ENCODE measurements around the gene WNK2. TPM values are rescaled to one million over a fixed set of nuclear protein-coding genes. Genes with fewer than 3 reads are reported as not detected.

WNK2 gene
- total RNA-seq, 1 donor from 2014 or later, result 37.2 TPM

DNA sequence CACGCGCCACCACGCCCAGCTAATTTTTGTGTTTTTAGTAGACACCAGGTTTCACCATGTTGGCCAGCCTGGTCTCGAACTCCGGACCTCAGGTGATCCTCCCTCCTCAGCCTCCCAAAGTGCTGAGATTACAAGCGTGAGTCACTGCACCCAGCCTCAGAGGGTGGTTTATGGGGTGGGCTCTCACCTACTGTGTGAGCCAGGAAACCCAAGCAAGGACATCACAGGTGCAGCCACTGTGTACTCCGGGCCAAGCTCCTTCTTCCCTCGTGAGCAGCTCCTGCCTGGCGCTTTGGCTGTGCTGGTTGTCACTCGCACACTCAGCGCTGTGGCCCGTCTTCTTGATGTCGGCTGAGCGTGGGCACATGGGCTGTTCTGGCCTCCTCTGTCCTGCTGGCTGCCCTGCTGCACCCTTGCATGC is 70.1 kb downstream of the WNK2 start:
- no peak for DNase-seq (ENCODE audit: low spot score)

DNA sequence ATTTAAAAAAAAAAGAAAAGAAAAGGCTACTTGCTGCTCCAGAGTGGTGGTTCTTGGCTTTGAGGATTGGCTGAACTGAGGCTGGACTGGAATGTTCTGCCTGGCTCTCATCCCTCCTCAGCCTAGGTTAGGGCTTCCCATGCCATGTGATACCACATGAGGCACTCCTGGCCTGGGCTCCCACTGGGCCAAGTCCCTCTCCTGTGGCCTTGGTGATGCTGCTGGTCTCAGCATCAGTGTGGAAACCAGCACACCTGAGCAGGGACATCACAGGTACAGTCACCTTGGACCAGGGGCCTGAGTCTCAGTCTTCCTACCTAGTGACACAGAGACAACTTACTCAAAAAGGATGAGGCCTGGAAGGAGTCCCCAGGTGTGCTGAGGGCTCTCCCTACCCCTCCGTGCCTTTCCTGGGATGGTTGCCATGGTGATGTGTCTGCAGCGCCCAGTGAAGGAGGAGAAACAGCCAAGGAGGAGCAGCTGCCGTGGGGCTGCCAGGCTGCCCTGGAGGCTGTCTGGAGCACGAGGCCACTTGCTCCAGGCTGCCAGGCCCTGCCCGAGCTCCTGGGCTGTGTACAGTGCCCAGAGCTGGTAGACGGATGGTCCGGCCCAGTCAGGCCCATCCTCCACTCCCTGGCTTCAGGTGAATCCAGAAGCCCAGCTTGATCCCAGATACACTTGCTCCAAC is 71.0 kb downstream of the WNK2 start:
- no peak for DNase-seq (ENCODE audit: low spot score)

DNA sequence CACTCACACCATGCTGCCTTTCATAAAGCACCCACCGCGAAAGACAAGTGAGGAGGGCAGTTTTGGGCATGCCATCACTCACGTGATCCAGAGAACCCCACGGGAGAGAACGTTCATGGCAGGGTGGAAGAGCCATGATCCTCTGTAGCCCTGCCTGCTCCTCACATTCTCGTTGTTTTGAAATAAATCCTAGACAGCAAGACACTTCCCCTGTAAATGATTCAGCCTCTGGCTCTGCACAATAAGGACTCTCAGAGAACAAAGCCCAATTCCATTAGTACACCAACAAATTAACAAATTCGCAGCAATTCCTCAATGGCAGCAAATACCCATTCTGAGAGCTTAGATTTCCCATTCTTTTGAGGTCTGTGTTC is 71.5 kb downstream of the WNK2 start:
- DNase-seq (ENCODE audit: low spot score), result no peak

DNA sequence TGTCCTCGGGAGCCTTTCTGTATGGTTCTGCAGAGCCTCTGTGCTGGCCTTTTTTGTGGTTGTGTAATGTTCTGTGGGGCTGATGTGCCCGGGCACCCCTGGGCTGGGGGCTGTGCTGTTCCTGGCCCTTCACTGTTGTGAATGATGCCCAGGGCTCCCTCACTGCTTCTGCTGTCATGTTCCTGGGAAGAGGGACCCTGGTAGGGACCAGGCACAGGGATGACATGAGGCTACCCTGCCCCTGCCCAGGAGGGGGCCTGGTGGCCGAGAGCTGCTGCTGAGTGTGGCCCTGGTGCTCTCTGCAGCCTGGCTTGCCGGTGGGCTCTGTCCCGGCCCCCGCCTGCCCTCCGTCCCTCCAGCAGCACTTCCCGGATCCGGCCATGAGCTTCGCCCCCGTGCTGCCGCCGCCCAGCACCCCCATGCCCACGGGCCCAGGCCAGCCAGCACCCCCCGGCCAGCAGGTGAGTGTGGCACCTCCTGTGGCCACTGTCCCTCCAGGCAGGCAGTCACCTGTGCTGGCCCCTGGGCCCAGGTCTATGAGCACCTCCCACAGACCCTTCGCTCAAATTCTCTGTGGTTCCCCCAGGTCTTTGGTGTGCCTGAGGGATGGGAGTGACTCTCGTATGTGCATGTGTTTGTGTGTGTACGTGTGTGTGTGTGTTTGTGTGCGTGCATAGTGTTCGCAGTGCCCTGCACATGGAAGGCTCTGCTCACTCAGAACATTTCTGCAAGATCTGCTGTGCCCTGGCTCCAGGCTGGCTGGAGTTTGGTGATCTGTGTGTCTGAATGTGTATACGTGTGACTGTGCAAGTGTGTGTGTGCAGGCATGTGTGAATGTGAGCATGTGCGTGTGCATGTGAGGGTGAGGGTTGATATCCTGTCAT is 72.3 kb downstream of the WNK2 start:
- DNase-seq (ENCODE audit: low spot score), result no peak

DNA sequence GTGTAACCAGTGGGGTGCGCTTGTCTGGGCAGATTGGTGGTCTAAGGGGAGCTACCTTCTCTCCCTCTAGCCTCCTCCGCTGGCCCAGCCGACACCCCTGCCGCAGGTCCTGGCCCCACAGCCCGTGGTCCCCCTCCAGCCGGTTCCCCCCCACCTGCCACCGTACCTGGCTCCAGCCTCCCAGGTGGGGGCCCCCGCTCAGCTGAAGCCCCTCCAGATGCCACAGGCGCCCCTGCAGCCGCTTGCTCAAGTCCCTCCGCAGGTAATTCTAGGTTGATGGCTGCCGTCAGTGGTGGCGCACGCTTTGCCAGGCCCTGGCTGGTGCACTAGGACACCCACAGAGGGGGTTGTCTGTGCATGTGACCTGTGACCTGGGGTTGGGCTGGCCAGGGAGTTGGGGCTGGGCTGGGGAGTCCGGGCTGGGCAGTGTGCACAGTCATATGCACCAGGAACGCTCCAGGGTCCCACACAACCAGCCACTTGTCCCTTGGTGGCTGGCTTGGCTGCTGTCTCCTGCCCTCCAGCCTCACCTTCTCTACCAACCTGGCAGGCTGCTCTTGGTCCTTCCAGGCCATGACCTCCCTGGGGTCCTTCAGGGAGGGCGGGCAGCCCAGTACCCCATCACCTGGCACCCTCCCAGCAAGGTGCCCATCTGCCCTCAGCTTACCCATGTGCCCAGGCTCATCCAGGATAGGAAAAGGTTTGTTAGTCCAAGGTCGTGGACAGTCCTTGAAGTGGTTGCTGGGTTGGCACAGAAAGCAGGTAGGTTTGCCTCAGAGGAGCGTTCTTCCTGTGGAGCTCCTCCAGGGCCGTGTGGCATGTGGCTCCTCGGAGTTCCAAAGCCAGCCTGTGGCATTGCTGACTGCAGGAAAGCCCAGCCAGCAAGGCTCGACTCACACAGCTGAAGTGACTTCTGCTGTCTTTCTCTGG is 73.2 kb downstream of the WNK2 start:
- DNase-seq (ENCODE audit: low spot score), result no peak

DNA sequence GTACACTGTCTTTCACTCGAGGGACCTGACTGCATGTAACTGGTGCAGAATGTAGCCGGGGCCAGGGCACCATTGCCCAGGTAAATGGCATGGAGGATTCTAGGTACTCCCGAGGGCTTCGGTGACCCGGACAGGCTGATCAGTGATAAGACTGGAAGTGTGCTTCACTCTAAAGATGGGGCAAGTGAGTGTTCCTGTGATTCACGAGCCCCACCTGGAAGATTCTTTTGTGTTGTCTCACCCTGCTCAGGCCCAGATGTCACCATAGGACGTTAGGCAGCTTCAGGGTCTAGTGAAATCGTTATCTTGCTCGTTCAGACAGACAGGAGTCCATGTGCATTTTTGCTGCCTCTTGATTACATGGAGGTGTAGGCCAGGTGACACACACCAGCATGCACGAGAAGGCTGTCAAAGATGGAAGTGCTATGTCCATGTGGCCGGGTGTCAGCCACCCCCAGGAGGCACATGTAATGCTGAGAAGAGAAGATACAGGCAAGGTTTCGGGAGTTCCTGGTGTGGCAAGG is 73.9 kb downstream of the WNK2 start:
- DNase-seq (ENCODE audit: low spot score), result no peak

DNA sequence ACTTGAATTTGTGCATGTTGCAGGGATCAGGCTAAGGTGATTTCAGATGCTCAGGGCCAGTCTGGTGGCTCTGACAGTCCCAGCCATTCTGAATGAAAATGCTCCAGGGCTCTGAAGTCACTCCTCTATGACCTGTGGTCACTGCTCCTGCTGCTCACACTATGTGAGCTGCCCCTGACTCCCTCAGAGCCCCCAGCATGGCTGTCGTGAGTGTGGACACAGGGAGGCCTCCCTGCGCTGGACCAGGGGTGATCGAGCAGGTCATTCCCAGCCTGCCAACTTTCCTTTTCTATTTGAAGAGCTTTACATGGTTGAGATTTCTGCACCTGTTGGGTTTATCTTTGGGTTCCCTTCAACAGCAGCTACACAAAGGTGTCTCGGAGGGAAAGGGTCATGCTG is 74.5 kb downstream of the WNK2 start:
- no peak for DNase-seq (ENCODE audit: low spot score)

DNA sequence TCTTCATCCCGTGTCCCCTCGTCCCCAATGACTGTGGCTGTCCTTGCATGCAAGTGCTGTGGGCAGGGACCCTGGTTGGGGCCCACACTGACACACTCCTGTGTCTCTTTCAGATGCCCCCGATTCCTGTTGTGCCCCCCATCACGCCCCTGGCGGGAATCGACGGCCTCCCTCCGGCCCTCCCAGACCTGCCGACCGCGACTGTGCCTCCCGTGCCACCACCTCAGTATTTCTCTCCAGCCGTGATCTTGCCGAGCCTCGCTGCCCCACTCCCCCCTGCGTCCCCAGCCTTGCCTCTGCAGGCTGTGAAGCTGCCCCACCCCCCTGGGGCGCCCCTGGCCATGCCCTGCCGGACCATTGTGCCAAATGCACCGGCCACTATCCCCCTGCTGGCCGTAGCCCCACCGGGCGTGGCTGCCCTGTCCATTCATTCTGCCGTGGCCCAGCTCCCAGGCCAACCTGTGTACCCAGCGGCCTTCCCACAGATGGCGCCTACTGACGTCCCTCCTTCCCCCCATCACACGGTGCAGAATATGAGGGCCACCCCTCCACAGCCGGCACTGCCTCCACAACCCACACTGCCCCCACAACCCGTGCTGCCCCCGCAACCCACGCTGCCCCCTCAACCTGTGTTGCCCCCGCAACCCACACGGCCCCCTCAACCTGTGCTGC is 75.0 kb downstream of the WNK2 start:
- no peak for DNase-seq (ENCODE audit: low spot score)

DNA sequence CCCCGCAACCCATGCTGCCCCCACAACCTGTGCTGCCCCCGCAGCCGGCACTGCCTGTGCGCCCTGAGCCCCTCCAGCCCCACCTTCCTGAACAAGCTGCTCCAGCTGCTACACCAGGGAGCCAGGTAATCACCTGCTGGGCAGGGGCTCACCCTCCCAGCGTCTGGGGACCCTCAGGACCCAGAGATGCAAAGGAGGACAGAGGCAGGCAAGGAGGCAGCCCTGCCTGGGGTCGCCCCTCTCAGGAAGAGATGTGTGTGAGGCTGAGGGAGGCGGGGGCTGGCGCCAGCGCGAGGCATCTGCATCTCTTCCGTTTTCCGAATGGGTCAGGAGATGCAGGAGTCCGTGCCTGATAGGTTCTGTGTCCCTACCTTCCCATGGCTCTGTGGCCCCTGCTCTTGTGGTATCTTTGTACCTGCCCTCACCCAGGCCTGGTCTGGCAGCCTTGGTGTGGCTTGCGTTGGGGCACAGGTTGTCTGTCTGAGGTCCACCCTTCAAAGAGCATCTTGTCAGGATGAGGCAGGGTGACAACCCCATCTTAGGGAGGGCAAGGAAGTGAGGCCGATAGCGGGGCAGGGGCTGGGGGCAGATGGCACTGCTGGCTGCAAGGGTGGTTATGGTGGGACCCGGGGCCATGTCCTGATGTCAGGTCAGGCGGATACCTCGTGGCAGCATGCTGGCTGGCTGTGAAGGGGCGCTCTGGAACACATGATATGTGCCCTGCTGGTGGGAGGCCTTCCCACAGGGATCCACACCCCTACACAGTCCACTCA is 75.7 kb downstream of the WNK2 start:
- DNase-seq (ENCODE audit: low spot score), result no peak

DNA sequence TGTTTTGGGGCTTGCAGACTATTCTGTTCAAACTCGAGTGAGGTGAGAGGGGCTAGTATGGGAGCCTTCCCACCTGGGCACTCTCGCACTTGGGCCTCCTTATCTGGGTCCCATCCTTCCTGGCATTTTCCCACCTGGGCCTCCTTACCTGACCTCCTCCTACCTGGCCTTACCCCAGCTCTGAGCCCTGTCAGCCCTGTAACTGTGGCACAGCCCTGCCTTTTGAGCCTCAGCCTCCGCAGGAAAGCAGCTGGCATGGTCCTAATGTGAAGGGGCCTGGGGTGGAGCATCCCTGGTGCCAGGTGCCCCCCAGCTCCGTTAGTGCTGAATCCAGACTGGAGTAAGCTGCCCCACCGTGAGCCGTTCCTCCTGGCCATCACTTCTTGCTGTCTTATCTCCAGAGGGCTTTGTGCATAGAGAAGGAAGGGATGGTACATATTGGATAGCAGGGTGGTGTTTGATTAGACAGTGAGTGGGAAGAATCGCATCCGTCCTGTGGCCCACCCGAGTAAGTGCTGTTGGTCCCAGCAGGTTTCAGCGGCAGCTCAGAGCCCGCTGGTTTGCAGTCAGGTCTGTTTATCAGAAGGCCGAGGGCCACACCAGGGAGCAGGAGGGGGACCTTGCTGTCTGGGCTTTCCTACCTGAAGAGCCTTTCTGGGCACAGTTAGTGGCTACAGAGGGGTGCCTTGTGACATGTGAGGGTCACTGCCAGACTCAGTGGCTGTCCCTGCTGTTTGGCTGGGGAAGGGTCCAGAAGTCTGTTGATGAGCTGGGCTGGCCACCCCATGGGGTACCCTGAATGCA is 76.5 kb downstream of the WNK2 start:
- DNase-seq (ENCODE audit: low spot score), result peak; percentile 5

DNA sequence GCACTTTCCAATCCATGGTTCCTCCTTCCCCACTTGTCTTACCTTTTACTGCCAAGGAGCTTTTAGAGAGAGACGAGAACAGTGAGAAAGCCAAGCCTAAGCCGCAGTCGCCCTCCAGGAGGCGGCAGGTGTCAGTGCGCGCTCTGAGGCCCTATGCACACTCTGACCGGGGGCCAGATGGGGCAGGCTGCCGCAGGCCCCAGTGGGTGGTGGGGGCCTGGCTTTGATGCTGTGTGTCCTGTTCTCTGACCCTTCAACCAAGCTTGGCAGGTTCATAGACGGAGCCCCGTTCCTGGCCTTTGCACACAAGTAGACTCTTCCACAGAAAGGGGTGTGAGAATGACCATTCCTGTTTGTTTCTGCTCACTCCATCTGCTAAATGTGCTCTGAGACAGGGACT is 77.3 kb downstream of the WNK2 start:
- peak; percentile 4 for DNase-seq (ENCODE audit: low spot score)

DNA sequence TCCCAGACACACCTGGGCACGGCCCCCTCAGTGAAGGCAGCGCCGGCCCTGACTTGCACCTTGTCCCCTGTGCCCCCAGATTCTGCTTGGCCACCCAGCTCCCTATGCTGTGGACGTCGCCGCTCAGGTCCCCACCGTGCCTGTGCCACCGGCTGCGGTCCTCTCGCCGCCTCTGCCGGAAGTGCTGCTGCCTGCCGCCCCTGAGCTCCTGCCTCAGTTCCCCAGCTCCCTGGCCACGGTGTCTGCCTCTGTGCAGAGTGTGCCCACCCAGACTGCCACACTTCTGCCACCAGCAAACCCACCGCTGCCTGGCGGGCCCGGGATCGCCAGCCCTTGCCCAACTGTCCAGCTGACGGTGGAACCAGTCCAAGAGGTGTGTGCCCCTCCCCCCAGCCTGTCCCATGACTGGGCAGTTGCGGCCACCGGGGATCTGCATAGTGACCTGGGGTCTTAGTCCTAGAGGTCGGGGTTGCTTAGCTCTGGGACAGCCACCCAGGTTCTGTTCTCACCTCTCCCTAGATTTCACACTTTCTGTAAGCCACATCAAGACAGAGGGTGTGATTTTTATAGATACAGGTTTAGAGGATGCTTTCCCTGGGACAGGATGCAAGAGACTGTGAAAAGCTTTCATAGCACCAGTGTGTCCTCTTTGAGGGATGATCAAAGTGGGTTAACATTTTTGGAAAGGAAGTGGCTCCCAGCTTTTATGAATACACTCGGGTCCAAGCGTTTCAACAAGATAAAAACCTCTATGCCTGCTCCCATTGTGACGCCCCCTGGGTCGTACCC is 78.0 kb downstream of the WNK2 start:
- DNase-seq (ENCODE audit: low spot score), result peak; percentile 9

DNA sequence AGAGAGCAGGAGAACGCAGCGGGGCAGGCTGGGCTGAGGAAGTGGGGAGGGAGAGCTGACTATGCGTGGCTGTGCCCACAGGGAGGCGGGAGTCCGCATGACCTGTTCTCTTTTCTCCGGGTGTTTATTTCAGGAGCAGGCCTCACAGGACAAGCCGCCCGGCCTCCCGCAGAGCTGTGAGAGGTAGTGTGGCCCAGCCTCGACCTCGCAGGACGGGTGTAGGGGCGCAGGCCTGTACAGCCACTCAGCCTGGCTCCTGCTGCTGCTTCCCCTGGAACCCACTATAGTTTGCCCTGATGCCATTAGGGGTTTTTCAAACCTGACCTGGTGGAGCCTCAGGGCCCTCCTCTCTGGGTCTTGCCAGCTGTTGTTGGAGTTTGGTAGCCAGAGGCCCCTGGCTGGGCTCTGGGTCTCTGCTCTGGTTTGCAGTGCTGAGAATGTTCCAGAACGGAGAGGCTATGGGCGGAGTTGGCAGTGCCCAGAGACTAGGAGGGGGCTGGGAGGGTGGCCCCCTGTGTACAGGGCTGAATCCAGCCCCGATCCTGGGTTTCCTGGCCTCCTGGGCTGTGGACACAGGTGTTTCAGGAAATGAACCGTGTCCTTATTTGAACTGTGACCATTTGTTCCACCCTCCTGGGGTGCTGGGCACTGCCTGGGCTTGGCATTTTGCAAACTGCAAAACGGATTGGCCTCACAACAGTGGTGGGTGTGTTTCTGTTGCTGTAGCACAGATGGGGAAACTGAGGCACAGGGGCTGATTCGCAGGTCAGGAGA is 78.8 kb downstream of the WNK2 start:
- DNase-seq (ENCODE audit: low spot score), result peak; percentile 10

DNA sequence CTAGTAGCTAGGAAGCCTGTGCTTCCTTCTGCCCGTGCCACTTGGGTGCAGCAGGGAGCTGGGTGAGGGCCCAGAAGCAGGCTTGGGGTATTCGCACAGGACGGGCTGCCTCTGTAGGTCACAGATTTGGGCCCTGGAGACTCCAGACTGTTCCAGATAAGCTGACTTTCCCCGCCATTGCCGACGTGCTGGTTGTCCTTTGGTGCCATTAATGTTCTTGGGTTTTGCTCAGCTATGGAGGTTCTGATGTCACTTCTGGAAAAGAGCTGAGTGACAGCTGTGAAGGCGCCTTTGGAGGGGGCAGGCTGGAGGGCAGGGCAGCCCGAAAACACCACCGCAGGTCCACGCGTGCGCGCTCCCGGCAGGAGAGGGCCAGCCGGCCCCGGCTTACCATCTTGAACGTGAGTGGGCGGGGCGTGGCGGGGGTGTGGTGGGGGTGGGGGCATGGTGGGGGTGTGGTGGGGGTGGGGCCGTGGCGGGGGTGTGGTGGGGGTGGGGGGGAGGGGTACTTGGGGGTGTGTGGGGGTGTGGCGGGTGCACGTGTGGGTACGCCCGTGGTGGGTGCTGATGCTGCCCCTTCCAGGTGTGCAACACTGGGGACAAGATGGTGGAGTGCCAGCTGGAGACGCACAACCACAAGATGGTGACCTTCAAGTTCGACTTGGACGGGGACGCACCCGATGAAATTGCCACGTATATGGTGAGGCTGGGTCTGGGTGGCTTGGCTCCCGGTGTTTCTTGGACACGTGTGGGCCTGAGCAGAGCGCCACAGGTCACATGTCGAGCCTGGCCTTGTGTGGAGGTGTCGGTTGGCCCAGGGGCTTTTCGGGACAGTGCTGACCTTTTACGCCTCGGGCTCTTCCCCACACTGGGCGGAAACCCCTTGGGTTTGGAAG is 79.6 kb downstream of the WNK2 start:
- peak; percentile 4 for DNase-seq (ENCODE audit: low spot score)

DNA sequence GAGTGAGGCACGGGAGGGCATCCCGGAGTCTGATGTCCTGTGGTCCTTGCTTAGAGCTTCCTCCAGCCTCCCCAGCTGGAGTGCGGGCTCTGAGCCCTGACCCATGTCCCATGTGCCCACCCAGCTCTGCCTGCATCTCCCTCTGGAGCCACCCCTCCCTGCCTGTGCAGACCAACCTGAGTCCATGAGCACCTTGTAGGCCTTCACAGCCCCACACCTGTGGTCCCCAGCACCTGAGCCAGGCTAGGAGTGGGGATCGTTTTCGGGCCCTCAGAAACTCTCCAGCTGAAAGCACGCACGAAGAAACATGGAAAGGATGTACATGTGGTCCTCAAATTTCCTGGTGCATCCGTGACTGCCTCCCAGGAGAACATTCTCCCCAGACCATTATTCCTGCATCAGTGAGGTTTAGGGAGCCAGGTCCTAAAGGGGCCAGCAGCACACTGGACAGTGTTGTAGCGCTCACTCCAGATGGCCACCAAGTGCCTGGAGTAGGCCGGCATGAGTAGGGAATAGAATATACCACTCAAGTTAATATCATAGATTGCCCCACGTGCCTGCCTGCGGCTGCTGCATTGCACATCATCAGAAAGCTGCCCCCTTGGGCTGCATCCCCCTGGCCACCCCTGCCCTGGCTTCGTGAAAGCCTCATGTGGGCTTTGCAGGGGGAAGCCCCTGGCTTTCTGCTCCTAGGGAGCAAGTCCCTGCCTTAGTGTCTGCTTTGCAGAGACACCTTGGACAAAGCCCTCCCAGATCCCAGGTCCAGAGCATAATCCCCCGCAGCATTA is 80.6 kb downstream of the WNK2 start:
- peak; percentile 8 for DNase-seq (ENCODE audit: low spot score)

DNA sequence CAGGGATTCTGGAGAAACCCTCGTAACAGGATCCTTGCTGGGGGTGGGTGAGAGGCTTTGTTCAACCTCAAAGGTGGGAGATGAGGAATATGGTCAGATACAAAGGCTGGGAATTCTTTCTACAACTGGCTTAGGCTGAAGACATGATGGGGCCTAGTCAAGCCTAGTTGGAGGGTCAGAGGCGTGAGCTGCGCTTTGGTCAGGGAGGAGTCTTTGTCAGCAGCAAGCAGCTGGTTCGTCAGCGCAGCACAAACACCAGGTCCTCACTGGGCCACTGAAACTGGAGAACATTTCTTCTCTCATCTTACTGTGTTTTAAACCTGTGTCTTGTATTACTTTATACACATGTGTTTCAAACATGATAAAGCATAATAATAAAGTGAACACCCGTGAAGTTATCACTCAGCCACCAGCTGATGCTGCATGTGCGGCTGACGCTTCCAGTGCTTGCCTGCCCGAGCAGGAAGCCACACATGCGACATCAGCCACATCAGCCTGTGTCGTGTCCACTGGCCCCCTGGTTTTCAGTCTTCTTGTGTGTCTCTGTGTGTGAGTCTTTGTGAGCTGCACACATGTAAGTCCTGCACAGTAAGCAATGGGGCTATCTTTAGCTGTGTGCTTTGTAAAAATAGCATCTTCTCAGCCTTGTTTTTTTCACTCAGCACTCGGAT is 81.5 kb downstream of the WNK2 start:
- DNase-seq (ENCODE audit: low spot score), result peak; percentile 6
